Measurements from ENCODE around the gene ARHGAP6.

Gene ARHGAP6

GRCh38 chrX:11190745-11191510 is 474.8 kb downstream of the ARHGAP6 start:
- peak overlapping the region; percentile 40 for H3K27ac ChIP-seq
- TF ChIP-seq CTCF (conservative IDR thresholded peaks at IDR 0.05) (no peak), ZFX (IDR thresholded peaks at IDR 0.05) (no peak)

- TF ChIP-seq ZFX (IDR thresholded peaks at IDR 0.05) (no peak), CTCF (conservative IDR thresholded peaks at IDR 0.05) (no peak)
- H3K27ac ChIP-seq = no peak overlapping the region
Measured at GRCh38 chrX:11189097-11189496, 476.6 kb downstream of the ARHGAP6 start.

- no peak for TF ChIP-seq ZFX (IDR thresholded peaks at IDR 0.05)
- TF ChIP-seq CTCF (conservative IDR thresholded peaks at IDR 0.05) = no peak
- no peak overlapping the region for H3K27ac ChIP-seq
Measured at GRCh38 chrX:11188664-11189063, 477.1 kb downstream of the ARHGAP6 start.

- no peak overlapping the region for H3K27ac ChIP-seq
- no peak for TF ChIP-seq CTCF (conservative IDR thresholded peaks at IDR 0.05)
- TF ChIP-seq ZFX (IDR thresholded peaks at IDR 0.05) = no peak
Measured at GRCh38 chrX:11187001-11187400, 478.7 kb downstream of the ARHGAP6 start.

- TF ChIP-seq CTCF (conservative IDR thresholded peaks at IDR 0.05) (no peak), ZFX (IDR thresholded peaks at IDR 0.05) (no peak)
- H3K27ac ChIP-seq = no peak overlapping the region
Measured at GRCh38 chrX:11185861-11186260, 479.9 kb downstream of the ARHGAP6 start.

GRCh38 chrX:11180571-11180970 is 485.1 kb downstream of the ARHGAP6 start:
- TF ChIP-seq CTCF (conservative IDR thresholded peaks at IDR 0.05) (no peak), ZFX (IDR thresholded peaks at IDR 0.05) (no peak)
- no peak overlapping the region for H3K27ac ChIP-seq

GRCh38 chrX:11172415-11172814 is 493.3 kb downstream of the ARHGAP6 start:
- TF ChIP-seq CTCF (conservative IDR thresholded peaks at IDR 0.05) = no peak
- no peak for TF ChIP-seq ZFX (IDR thresholded peaks at IDR 0.05)
- H3K27ac ChIP-seq = no peak overlapping the region

Data from C4-2B (cell line).